ENCODE results near the gene MED29.

- TF ChIP-seq CTCF (IDR thresholded peaks at IDR 0.05 in 2 of 3, conservative IDR thresholded peaks at IDR 0.05 in 1 of 3; ENCODE audit: borderline replicate concordance in 1 of 3, insufficient read depth in 1 of 3, low read depth in 2 of 3, low read length in 2 of 3) (no peak), ZFX (IDR thresholded peaks at IDR 0.05) (no peak), CBX3 (IDR thresholded peaks at IDR 0.05; ENCODE audit: low read depth) (no peak), POLR2A (IDR thresholded peaks at IDR 0.05; ENCODE audit: borderline replicate concordance, extremely low read depth, insufficient read depth, insufficient read length) (no peak), RAD21 (IDR thresholded peaks at IDR 0.05; ENCODE audit: low read depth) (no peak), POLR2AphosphoS5 (IDR thresholded peaks at IDR 0.05; ENCODE audit: low read depth, low read length) (no peak), YY1 (IDR thresholded peaks at IDR 0.05; ENCODE audit: extremely low read depth, insufficient replicate concordance, low read depth, low read length) (no peak), EZH2phosphoT487 (IDR thresholded peaks at IDR 0.05; ENCODE audit: borderline replicate concordance) (no peak), ZNF274 (IDR thresholded peaks at IDR 0.05; ENCODE audit: low read depth, low read length) (no peak), SIN3A (IDR thresholded peaks at IDR 0.05; ENCODE audit: low read depth) (no peak), FOSL1 (IDR thresholded peaks at IDR 0.05; ENCODE audit: low read depth) (no peak)
- TF ChIP-seq, protein P1, sequence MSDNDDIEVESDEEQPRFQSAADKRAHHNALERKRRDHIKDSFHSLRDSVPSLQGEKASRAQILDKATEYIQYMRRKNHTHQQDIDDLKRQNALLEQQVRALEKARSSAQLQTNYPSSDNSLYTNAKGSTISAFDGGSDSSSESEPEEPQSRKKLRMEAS (IDR thresholded peaks at IDR 0.05): no peak
- TF ChIP-seq, protein P2, sequence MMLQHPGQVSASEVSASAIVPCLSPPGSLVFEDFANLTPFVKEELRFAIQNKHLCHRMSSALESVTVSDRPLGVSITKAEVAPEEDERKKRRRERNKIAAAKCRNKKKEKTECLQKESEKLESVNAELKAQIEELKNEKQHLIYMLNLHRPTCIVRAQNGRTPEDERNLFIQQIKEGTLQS (IDR thresholded peaks at IDR 0.05): no peak
These were observed 30.6 kb upstream of the MED29 start for GRCh38 chr19:39360599-39360998.
